ENCODE data around the gene LMBR1.

Gene LMBR1

GRCh38 chr7:156772725-156773124 lies 120.3 kb downstream of the LMBR1 start:
- H3K4me1 Mint-ChIP-seq = peaks cover 37% of the 10 kb centered on the region
- peaks cover 4% of the 10 kb centered on the region for H3K9me3 Mint-ChIP-seq
- peaks cover 26% of the 10 kb centered on the region for H3K36me3 Mint-ChIP-seq
- H3K4me3 Mint-ChIP-seq = no peak overlapping the region
- no peaks in the 10 kb centered on the region for H3K27me3 Mint-ChIP-seq
- no peak overlapping the region for H3K27ac Mint-ChIP-seq

DNA sequence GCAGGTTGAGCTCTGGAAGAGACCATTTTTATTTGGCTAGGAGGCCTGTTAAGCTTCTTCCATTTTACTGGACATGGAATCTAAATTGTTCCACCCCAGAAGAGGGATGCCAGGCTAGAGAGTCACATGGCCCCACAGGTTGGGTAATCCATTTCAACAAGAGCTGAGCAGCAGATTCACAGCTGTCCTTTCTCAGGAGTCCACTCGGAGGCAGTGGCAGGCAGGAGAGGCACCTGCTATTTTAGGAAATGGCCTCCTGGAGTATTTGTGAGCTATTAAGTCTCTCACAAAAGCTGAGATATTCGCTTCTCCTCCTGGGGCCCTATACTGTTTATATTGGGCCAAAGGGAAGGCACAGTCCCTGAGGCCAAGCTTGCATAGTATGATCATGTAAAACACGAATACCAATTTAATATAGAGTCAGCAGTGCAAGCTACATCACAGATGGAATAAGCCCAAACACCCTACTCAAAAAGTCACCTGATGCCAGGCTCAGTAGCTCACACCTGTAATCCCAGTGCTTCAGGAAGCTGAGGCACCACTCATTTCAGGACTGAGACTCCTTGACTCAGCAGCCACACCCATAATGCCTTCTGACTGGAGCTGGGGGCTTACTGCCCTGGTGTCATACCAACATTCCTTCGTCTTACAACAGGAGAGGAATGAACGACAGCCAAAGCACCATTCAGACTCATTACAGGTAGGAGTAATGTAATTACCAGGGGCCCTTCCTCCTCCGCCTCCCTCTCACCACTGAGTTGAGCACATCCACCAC lies 124.1 kb downstream of the LMBR1 start:
- H3K4me3 Mint-ChIP-seq = no peak overlapping the region
- H3K4me1 Mint-ChIP-seq = peaks cover 28% of the 10 kb centered on the region
- H3K36me3 Mint-ChIP-seq = peaks cover 12% of the 10 kb centered on the region
- peaks cover 4% of the 10 kb centered on the region for H3K9me3 Mint-ChIP-seq
- no peak overlapping the region for H3K27ac Mint-ChIP-seq
- no peaks in the 10 kb centered on the region for H3K27me3 Mint-ChIP-seq

DNA sequence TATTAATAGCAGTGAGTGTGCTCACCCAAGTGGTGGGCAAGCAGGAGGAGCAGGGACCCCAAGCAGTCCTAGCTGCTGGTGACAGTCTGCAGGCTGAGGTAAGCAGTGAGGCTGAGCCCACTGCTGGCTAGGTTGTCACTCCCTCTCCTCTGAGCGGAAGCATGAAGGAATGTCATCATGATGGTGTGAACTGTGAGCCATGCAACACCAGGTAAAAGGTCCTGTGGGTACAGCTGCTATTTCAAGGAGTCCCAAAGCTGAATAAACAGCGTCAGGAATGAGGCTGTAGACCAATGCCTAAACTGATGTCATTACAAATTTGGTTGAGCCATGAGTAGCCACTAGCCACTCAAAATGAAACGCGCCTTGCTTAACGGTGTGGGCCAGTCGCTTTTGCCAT lies 126.3 kb downstream of the LMBR1 start:
- no peaks in the 10 kb centered on the region for H3K27me3 Mint-ChIP-seq
- peaks cover 19% of the 10 kb centered on the region for H3K4me1 Mint-ChIP-seq

DNA sequence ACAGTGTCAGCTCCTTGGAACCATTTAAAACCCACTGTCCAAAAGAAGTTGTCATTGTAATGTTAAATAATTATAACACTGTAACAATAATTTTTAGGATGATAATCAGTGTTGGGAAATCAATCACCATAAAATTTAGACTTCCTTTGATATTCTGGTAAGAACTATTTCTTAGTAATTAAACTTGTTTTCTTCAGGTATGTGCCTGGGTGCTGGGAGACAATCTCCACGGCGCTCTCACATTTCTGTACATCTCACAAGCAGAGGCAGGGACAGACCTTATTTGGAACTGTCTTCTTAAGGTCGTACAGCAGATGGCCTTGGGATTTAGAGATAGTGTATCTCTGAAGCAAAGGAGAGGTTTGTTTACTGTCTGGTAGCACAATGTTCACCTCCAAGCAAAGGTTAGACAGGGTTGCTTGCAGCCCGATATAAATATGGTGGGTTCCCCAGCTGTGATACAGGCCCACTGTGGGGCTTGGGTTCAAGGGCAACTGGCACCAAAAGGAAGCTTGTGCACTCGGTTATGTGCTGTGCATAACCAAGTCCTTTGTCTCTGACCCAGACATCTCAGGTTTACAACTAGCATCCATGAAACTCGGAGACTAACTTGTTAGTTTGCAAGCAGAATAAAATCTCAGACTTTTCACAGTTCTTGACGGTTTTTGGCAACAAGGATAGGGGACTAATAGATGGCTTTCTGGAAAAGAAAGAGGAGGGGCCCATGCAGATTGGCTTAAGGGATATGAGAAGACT lies 126.9 kb downstream of the LMBR1 start:
- H3K36me3 Mint-ChIP-seq = peaks cover 14% of the 10 kb centered on the region
- no peaks in the 10 kb centered on the region for H3K27me3 Mint-ChIP-seq
- no peaks in the 10 kb centered on the region for H3K9me3 Mint-ChIP-seq
- no peak overlapping the region for H3K27ac Mint-ChIP-seq
- H3K4me1 Mint-ChIP-seq = peaks cover 13% of the 10 kb centered on the region
- no peak overlapping the region for H3K4me3 Mint-ChIP-seq

More for the DNA sequence above, 126.3 kb downstream of the LMBR1 start:
- peaks cover 14% of the 10 kb centered on the region for H3K36me3 Mint-ChIP-seq
- H3K4me3 Mint-ChIP-seq = no peak overlapping the region
- no peak overlapping the region for H3K27ac Mint-ChIP-seq
- H3K9me3 Mint-ChIP-seq = no peaks in the 10 kb centered on the region

GRCh38 chr7:156764766-156765165 lies 128.2 kb downstream of the LMBR1 start:
- Mint-ChIP-seq H3K27me3 (no peaks in the 10 kb centered on the region), H3K27ac (no peak overlapping the region), H3K4me1 (peaks cover 11% of the 10 kb centered on the region), H3K9me3 (peaks cover 7% of the 10 kb centered on the region), H3K36me3 (peaks cover 24% of the 10 kb centered on the region), H3K4me3 (no peak overlapping the region)

DNA sequence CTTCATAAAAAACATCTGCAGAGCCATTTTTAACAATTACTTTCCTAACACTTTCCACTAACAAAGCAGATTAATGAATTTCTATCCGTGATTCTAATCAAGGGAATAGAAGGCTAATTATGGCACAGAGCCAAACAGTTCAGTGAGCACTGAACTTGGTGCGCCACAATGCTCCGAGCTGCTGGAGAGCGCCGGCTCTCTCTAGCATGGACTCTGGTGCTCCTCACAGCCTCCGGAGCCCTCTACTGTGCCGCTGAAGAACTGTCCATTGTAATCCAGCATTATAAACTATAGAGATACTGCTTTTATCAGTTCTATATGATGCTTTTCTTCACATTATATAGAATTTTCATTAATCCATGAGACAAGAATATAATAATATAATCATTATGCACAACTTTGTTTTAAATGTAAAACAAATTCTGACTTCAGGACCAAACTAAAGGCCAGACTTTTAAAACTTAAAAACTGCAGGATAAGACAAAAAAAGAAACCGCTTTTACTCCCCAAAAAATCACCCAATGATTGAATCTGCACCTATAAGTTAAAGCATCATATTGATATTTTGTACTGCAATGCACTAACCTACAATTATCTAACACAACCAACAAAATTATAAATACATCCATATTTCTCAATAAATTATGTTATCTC lies 128.8 kb downstream of the LMBR1 start:
- Mint-ChIP-seq H3K36me3 (peaks cover 25% of the 10 kb centered on the region), H3K27me3 (no peaks in the 10 kb centered on the region), H3K4me3 (no peak overlapping the region), H3K9me3 (peaks cover 10% of the 10 kb centered on the region), H3K27ac (no peak overlapping the region), H3K4me1 (peaks cover 5% of the 10 kb centered on the region)

DNA sequence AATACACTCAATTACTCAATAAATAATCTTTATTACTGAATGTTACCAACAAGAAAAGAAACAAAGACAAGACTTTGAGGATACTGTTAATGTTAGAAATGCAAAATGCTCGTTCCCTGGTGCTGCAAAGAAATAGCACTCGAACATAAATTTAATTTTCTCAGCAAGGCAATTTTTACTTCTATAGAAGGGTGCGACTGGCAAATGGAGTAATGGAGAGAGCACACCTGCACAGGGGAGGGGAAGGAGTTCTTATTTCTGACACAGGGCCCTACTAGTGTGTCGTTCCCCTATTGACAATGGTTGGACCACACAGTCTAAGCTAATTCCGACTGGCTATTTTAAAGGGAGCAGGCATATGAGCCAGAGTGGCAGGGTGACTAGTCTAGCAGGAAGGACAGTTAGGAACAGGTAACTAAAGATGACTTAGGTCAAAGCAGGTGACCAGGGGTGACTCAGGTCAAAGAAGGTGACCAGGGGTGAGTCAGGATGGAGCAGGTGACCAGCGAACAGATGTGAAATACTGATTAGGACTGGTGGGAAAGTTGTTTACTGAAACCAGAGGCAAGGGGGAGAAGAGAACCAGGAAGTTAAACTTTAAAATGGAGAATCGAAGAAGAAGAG lies 133.3 kb downstream of the LMBR1 start:
- peaks cover 36% of the 10 kb centered on the region for H3K36me3 Mint-ChIP-seq
- no peak overlapping the region for H3K27ac Mint-ChIP-seq
- H3K4me3 Mint-ChIP-seq = no peak overlapping the region
- H3K4me1 Mint-ChIP-seq = no peaks in the 10 kb centered on the region
- no peaks in the 10 kb centered on the region for H3K27me3 Mint-ChIP-seq
- H3K9me3 Mint-ChIP-seq = peaks cover 10% of the 10 kb centered on the region

DNA sequence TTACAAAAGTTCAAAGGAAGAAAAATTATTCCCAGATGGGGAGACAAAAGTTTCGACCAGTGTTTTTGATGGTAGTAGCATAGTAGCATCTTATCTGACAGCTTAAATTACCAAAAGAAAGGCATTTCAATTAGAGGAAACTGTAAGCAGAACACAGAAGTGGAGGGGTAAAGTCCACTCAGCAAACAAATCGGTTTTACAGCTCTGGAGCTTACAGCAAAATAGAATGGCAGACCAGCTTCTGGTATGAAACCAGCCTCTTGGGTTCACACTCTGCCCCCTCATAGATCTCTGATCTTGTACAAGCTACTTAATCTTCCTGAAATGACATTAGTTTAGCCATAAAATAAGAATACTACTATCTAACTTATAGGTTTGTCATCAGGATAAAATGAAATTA lies 133.8 kb downstream of the LMBR1 start:
- Mint-ChIP-seq H3K4me1 (no peaks in the 10 kb centered on the region), H3K9me3 (peaks cover 10% of the 10 kb centered on the region), H3K4me3 (no peak overlapping the region), H3K36me3 (peaks cover 38% of the 10 kb centered on the region), H3K27ac (no peak overlapping the region), H3K27me3 (no peaks in the 10 kb centered on the region)

GRCh38 chr7:156754201-156754600 lies 138.8 kb downstream of the LMBR1 start:
- H3K27me3 Mint-ChIP-seq = no peaks in the 10 kb centered on the region
- no peaks in the 10 kb centered on the region for H3K4me1 Mint-ChIP-seq
- H3K27ac Mint-ChIP-seq = no peak overlapping the region
- H3K9me3 Mint-ChIP-seq = no peaks in the 10 kb centered on the region
- no peak overlapping the region for H3K4me3 Mint-ChIP-seq
- H3K36me3 Mint-ChIP-seq = peaks cover 22% of the 10 kb centered on the region

GRCh38 chr7:156753630-156754029 lies 139.4 kb downstream of the LMBR1 start:
- no peaks in the 10 kb centered on the region for H3K4me1 Mint-ChIP-seq
- no peaks in the 10 kb centered on the region for H3K27me3 Mint-ChIP-seq
- no peaks in the 10 kb centered on the region for H3K9me3 Mint-ChIP-seq
- H3K27ac Mint-ChIP-seq = no peak overlapping the region
- peaks cover 20% of the 10 kb centered on the region for H3K36me3 Mint-ChIP-seq
- H3K4me3 Mint-ChIP-seq = no peak overlapping the region

DNA sequence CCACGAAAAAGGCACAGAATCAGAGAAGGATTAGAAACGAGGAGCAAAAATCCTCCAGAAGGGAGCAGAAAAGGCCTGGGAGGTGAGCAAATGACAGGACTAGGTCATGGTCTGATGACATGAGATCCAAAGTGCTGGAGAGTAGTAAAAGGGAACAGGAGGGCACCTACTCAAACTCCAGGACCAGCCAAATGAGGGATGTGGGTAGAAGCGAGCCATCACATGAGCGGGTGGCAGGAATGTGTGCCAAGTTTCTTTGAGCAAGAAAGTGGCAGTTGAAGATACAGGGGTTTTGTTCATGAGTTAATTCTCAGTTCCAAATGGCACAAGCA lies 139.8 kb downstream of the LMBR1 start:
- Mint-ChIP-seq H3K27me3 (no peaks in the 10 kb centered on the region), H3K36me3 (peaks cover 18% of the 10 kb centered on the region), H3K9me3 (no peaks in the 10 kb centered on the region), H3K4me3 (no peak overlapping the region), H3K27ac (no peak overlapping the region), H3K4me1 (no peaks in the 10 kb centered on the region)

DNA sequence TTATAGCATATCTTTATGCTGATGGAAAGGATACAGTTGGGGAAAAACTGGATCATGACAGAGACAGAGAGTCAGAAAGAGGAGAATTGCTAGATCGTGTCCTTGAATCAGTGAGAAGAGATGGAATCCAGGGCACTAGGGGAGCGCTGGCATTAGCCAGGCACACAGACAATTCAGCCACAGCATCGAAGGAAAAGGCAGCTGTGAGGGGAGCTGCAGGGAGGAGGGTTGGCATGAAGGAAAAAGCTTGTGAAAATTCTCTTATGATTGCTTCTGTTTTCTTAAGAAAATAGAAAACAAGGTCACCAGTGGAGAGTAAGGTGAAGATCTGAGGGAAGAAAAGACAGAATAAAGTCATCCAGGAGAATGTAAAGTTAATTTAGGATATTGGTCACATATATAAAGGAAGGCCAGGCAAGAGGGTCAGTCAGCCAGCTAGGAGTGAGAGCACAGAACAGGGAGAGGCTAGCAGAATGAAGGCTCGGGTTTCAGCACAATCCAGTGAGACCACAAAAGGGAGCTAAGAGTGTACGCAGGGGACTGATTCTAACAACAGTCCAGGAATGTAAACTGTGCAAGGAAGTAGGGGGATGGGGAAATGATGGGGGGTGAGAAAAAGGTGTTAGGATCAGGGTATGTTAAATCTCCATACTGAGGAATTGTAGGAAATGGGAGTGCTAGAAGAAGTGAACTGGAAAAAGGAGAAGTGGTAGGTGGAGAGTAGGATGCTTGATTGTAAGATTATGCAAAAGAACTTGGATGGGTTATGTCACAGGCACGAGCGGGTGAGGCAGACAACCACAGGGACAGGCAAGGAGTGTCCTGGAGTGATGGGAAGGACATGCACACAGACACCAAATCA lies 140.4 kb downstream of the LMBR1 start:
- H3K27ac Mint-ChIP-seq = no peak overlapping the region
- H3K4me3 Mint-ChIP-seq = no peak overlapping the region
- H3K36me3 Mint-ChIP-seq = peaks cover 18% of the 10 kb centered on the region
- no peaks in the 10 kb centered on the region for H3K9me3 Mint-ChIP-seq
- no peaks in the 10 kb centered on the region for H3K4me1 Mint-ChIP-seq
- H3K27me3 Mint-ChIP-seq = no peaks in the 10 kb centered on the region

- Mint-ChIP-seq H3K9me3 (no peaks in the 10 kb centered on the region), H3K4me3 (no peak overlapping the region), H3K36me3 (peaks cover 20% of the 10 kb centered on the region), H3K27ac (no peak overlapping the region), H3K4me1 (no peaks in the 10 kb centered on the region), H3K27me3 (no peaks in the 10 kb centered on the region)
These were observed 141.7 kb downstream of the LMBR1 start for GRCh38 chr7:156751319-156751718.

DNA sequence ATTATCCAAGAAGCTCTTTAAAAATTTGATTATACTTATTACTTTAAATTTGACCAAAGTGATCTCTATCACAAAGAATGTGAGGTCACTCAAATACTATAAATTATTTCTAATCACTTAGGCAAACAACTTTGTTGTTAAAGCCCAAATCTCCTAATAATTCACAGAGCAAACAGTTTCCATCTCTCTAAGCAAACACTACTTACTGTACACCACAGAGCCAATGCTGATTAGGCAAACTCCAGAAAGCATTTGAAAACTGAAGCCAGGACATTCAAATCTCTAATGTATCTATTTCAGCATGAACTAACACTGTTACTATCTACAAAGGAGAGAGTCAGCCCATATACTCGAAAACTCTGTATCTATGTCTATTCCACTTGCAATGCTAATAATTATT lies 145.3 kb downstream of the LMBR1 start:
- Mint-ChIP-seq H3K4me3 (no peak overlapping the region), H3K9me3 (no peaks in the 10 kb centered on the region), H3K36me3 (peaks cover 25% of the 10 kb centered on the region), H3K4me1 (peaks cover 5% of the 10 kb centered on the region), H3K27ac (no peak overlapping the region), H3K27me3 (no peaks in the 10 kb centered on the region)

DNA sequence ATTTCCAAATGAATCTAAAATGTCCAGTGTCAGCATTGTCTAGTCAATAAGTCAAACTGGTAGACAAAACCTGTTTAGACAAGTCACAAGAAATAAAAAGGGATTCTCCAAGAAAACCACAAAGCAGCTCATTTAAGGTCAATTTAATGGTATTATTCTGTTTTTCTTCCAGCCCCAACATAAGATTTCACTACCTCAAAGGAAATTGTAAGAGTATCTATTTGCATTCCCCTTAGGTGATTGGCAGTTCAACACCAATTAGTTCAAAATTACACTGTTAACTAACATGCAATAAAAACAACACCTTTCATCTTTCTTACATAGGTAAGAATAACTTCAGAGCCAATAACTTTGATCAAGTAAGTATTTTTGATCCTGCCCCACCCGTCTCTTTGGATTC lies 146.1 kb downstream of the LMBR1 start:
- Mint-ChIP-seq H3K27me3 (no peaks in the 10 kb centered on the region), H3K27ac (no peak overlapping the region), H3K4me1 (peaks cover 11% of the 10 kb centered on the region), H3K9me3 (peaks cover 2% of the 10 kb centered on the region), H3K36me3 (peaks cover 32% of the 10 kb centered on the region), H3K4me3 (no peak overlapping the region)

All from activated naive CD4-positive, alpha-beta T cell treated with anti-CD3 and anti-CD28 coated beads, Interleukin-2, amount 50 U/mL, for 24 hours (primary cell).